Activated CD8-positive, alpha-beta T cell treated with anti-CD3 and anti-CD28 coated beads for 36 hours (primary cell): ENCODE data around the gene PRKCQ. TPM values are rescaled to one million over a fixed set of nuclear protein-coding genes. Genes with fewer than 3 reads are reported as not detected.

Experiments
- ATAC-seq: fragments of 200-7000 bp; cut with Tn5 transposase; one replicate; pipeline ENCODE4 v1.10.0; 2021; ENCODE audit warnings: mild to moderate bottlenecking, moderate library complexity
- CTCF ChIA-PET: fragments of 350-600 bp; sonication (Branson Sonifier 250); formaldehyde crosslinking; loops from one replicate; lab custom pipeline; 2021; ENCODE audit warnings: antibody characterized with exemption; lab: Charles Lee
- POLR2A ChIA-PET: fragments of 350-600 bp; sonication (Branson Sonifier 250); formaldehyde crosslinking; loops from one replicate; lab custom pipeline; 2021; ENCODE audit warnings: antibody characterized with exemption; lab: Charles Lee
- DNase-seq: peaks from one replicate; pipeline ENCODE4 v3.0.0-alpha.2; 2020
- H3K27ac Mint-ChIP-seq: one replicate; pipeline ENCODE4 v1.8.0; 2021; ENCODE audit warnings: mild to moderate bottlenecking, mixed read lengths
- H3K27me3 Mint-ChIP-seq: one replicate; pipeline ENCODE4 v1.8.0; 2021; ENCODE audit warnings: mixed read lengths
- H3K36me3 Mint-ChIP-seq: one replicate; pipeline ENCODE4 v1.8.0; 2021; ENCODE audit warnings: low read depth, mixed read lengths
- H3K4me1 Mint-ChIP-seq: one replicate; pipeline ENCODE4 v1.8.0; 2021; ENCODE audit warnings: low read depth, mixed read lengths
- H3K4me3 Mint-ChIP-seq: one replicate; pipeline ENCODE4 v1.8.0; 2021; ENCODE audit warnings: mild to moderate bottlenecking, moderate library complexity, mixed read lengths
- H3K9me3 Mint-ChIP-seq: one replicate; pipeline ENCODE4 v1.8.0; 2021; ENCODE audit warnings: mixed read lengths
- CTCF ChIP-seq: fragments of 200-600 bp; IDR thresholded peaks from one replicate; pipeline ENCODE4 v1.8.0; 2022; ENCODE audit warnings: antibody characterized with exemption, mild to moderate bottlenecking
- intact Hi-C: fragments of 100-400 bp; cut with micrococcal nuclease; formaldehyde crosslinking; loops from one replicate; pipeline ENCODE4 v1.10.0; 2022
- total RNA-seq, 2 experiments: library from RNA; stranded (reverse); gene quantifications; one replicate each; pipeline ENCODE4 v1.2.3, GENCODE V29; 2021

PRKCQ gene
- total RNA-seq, 2 experiments from 2014 or later: 46.3 to 47.1 TPM

DNA sequence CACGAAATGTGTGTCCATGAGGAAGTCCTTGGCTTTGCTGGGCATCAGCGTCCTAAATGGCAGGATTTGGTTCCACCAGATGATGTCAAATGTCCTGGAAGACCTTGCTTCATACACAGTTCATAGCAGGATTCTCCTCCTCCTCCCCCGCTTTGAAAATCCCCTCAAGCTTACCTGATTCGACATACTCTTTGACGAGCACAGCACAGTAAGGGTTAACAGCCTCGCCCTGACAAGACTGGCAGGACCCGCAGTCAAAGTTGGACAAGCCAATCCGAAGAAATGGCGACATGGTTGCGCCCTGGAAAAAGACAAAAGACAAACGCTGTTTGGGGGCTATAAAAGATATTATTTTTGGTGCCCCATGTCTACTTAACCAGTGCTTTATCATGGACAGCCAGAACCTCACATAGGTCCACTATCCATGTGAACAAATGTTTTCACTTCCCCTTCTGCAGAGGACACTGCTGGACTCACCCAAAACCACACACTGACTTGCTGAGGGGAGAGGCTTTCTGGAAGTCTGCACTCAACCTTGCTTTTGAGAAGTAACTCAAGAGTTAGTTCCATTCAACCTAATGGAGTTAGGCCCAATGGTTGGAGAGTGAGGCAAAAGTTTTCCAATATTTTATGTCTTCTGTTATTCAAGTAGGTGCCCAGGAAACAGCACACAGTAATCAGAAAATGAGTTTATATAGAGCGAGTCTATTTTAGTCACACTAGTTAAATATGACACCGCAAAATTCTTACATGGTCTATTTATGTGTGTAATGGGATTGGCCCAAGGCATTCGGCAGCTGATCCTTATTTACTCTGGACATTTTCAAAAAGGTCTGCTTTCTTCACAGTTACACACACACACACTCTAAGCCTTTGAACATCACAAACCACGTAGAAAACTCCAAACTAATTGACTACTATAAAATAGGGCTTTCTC lies 65.0 kb downstream of the PRKCQ start:
- intact Hi-C loops: loop anchor here (5.0 kb wide), 1 partner anchor 43 kb away; no protein-coding TSS in a partner anchor

DNA sequence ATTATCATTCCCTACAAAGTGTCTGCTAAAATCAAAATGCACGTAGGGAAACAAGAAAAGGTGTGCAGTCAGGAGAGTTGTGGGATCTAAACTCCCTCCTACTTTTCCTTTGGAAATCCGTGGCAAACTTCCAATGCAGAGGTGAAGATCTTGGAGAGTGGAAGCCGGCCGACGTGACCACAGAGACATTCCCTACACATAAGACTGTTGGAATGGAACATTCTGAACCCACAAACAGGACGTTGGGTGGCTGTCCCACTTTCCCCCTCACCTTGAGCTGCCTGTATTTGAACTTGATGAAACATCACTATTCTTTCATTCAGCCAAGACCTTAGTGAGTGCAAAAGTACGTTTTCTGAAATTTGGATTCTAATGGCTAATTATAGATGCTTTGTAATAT lies 65.9 kb downstream of the PRKCQ start:
- Mint-ChIP-seq H3K36me3 (peaks cover 67% of the 10 kb centered on the region), H3K27ac (peak overlapping the region; percentile 48)

More for the DNA sequence above, 65.0 kb downstream of the PRKCQ start:
- H3K9me3 Mint-ChIP-seq: peaks cover 19% of the 10 kb centered on the region
- H3K27ac Mint-ChIP-seq: peak overlapping the region; percentile 48
- no peaks in the 10 kb centered on the region for H3K27me3 Mint-ChIP-seq
- TF ChIP-seq CTCF: no peak
- ChIA-PET CTCF (interaction anchor here (0.8 to 1.7 kb wide), 5 partner anchors 28 to 132 kb away, joined by 3 to 7 read pairs (median 3); no protein-coding TSS in a partner anchor), POLR2A (interaction anchor here (1.2 to 1.4 kb wide), 3 partner anchors 13 to 21 kb away, joined by 3 to 5 read pairs (median 4); no protein-coding TSS in a partner anchor)
- H3K4me1 Mint-ChIP-seq: peaks cover 90% of the 10 kb centered on the region
- no peak overlapping the region for H3K4me3 Mint-ChIP-seq
- H3K36me3 Mint-ChIP-seq: peaks cover 59% of the 10 kb centered on the region
- no peak for DNase-seq
- ATAC-seq: no peak

GRCh38 chr10:6513476-6513875 lies 66.6 kb downstream of the PRKCQ start:
- TF ChIP-seq CTCF: no peak
- ATAC-seq (peak; percentile 74), DNase-seq (peak; percentile 53)
- Mint-ChIP-seq H3K36me3 (peaks cover 73% of the 10 kb centered on the region), H3K27ac (peak overlapping the region; percentile 91), H3K27me3 (no peaks in the 10 kb centered on the region), H3K4me1 (peaks cover 82% of the 10 kb centered on the region), H3K9me3 (peaks cover 19% of the 10 kb centered on the region), H3K4me3 (peak overlapping the region; percentile 26)
- POLR2A ChIA-PET: interaction anchor here (0.9 kb wide), 1 partner anchor 29 kb away, joined by 3 read pairs; no protein-coding TSS in a partner anchor
- intact Hi-C loops: loop anchor here (5.0 kb wide), 1 partner anchor 41 kb away; no protein-coding TSS in a partner anchor
- CTCF ChIA-PET: interaction anchor here (1.7 kb wide), 1 partner anchor 64 kb away, joined by 7 read pairs; no protein-coding TSS in a partner anchor

More for the DNA sequence above, 65.9 kb downstream of the PRKCQ start:
- H3K9me3 Mint-ChIP-seq: peaks cover 19% of the 10 kb centered on the region
- POLR2A ChIA-PET: interaction anchor here (0.8 to 1.3 kb wide), 3 partner anchors 16 to 29 kb away, joined by 3 to 4 read pairs (median 3); no protein-coding TSS in a partner anchor
- intact Hi-C loops: loop anchor here (5.0 kb wide), 1 partner anchor 42 kb away; no protein-coding TSS in a partner anchor
- H3K4me3 Mint-ChIP-seq: no peak overlapping the region
- CTCF ChIA-PET: interaction anchor here (0.8 to 1.7 kb wide), 4 partner anchors 29 to 133 kb away, joined by 3 to 7 read pairs (median 4); no protein-coding TSS in a partner anchor
- peaks cover 85% of the 10 kb centered on the region for H3K4me1 Mint-ChIP-seq
- TF ChIP-seq CTCF: no peak
- no peaks in the 10 kb centered on the region for H3K27me3 Mint-ChIP-seq
- no peak for DNase-seq
- no peak for ATAC-seq

- POLR2A ChIA-PET: interaction anchor here (1.0 to 1.2 kb wide), 3 partner anchors 16 to 68 kb away, joined by 3 to 4 read pairs (median 4); no protein-coding TSS in a partner anchor
- Mint-ChIP-seq H3K27ac (peak overlapping the region; percentile 91), H3K9me3 (peaks cover 19% of the 10 kb centered on the region), H3K4me3 (no peak overlapping the region), H3K27me3 (no peaks in the 10 kb centered on the region), H3K4me1 (peaks cover 87% of the 10 kb centered on the region), H3K36me3 (peaks cover 84% of the 10 kb centered on the region)
- intact Hi-C loops: loop anchor here (5.0 kb wide), 1 partner anchor 40 kb away; no protein-coding TSS in a partner anchor
- DNase-seq (no peak), ATAC-seq (no peak)
- TF ChIP-seq CTCF: no peak
- CTCF ChIA-PET: interaction anchor here (0.8 to 1.5 kb wide), 3 partner anchors 18 to 38 kb away, joined by 3 to 4 read pairs (median 3); no protein-coding TSS in a partner anchor
Measured at GRCh38 chr10:6512182-6512581, 67.9 kb downstream of the PRKCQ start.
